Retinal pigment epithelial cell (primary cell): ENCODE measurements around the gene OR2AJ1.

Experiments used
- DNase-seq: peaks from one replicate; pipeline ENCODE4 v3.0.0-alpha.2; 2010; ENCODE audit warnings: low read depth
- H3K4me3 ChIP-seq: 2 replicates; pipeline ENCODE4 v1.5.1; 2011; ENCODE audit warnings: mild to moderate bottlenecking, low read length, control low read depth, moderate library complexity
- CTCF ChIP-seq: conservative IDR thresholded peaks from 2 replicates; pipeline ENCODE4 v1.5.1; 2011; ENCODE audit warnings: low read depth, low read length, control low read depth, inconsistent platforms

The OR2AJ1 gene

DNA sequence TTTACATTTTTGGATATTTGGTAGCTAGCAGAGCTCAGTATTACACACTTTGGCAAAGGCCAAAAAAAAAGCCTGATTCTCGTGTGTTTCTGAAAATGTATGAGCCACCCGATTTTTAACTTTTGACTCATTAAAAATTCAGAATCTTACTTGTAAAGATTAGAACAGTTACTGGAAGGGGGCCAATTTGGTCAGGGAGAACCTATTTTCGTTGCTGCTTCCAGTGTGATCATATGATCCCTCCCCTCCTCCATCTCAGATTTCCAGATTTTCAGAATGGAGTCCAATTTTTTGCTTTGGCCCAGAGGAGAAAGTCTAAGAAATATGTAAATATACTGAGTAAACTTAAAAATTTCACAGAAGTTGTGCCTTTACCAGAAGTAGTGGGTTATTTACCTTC lies 37.1 kb downstream of the OR2AJ1 start:
- DNase-seq: no peak
- TF ChIP-seq CTCF: no peak
- H3K4me3 ChIP-seq: no peak overlapping the region

DNA sequence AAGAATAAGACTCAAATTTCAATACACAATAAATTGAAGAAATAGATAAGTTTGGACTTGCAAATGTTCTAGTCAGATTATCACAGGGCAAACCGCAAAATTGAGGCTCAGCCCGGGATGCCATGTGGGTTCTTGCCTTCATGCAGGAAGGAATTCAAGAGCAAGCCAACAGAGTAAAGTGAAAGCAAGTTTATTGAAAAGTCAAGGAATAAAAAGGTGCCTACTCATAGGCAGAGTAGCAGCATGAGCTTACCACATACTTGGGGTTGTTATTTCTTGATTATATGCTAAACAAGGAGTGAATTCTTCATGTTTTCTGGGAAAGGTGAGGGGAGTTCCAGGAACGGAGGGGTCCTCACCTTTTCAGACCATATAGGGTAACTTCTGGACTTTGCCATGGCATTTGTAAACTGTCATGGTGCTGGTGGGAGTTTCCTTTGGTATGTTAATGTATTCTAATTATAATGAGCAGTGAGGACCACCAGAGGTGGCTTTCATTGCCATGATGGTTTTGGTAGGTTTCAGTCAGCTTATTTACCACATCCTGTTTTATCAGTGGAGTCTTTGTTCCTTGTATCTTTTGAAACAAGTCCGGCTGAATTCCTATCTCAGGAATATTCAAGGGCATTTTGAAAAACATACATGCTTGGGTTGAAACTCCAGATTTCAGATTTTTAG lies 38.4 kb downstream of the OR2AJ1 start:
- DNase-seq: no peak
- TF ChIP-seq CTCF: no peak

DNA sequence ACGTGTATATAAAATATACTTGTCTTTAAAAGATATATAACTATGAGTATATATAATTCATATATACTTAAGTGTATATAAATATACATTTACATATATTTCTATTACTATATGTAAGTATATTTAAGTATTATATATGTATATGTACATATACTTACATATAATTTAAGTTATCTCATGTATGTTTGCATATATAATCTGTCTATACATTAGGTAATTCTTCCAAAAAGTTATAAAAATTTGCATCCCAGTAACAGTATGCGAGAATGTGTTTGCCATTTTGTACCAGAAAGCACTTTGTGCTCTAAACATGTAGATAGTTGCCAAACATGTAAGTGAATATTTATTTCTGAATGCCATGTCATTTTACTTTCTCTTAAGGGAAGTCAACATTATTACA lies 40.2 kb downstream of the OR2AJ1 start, which contains the start of gene OR2AK2:
Gene OR2AK2, plus strand, starts transcription at position 301 of the 400 bp plus-strand sequence. CDS start 144 bp downstream, outside the sequence.
- TF ChIP-seq CTCF: no peak
- DNase-seq: no peak
- H3K4me3 ChIP-seq: no peak within 1 kb of the TSS

More for the DNA sequence above, 38.4 kb downstream of the OR2AJ1 start:
- H3K4me3 ChIP-seq: no peak overlapping the region

GRCh38 chr1:247966532-247967204 lies 42.0 kb downstream of the OR2AJ1 start:
- TF ChIP-seq CTCF: no peak
- no peak overlapping the region for H3K4me3 ChIP-seq
- DNase-seq: no peak
